Glomerular endothelial cell (primary cell): ENCODE data around the gene TIMM50. TPM values are rescaled to one million over a fixed set of nuclear protein-coding genes. Genes with fewer than 3 reads are reported as not detected.

ENCODE experiments used
- DNase-seq: peaks from one replicate; pipeline ENCODE4 v3.0.0-alpha.2; 2011; ENCODE audit warnings: low read depth, low spot score; ENCODE audit errors: extremely low read depth
- total RNA-seq: library from RNA; depleted of rRNA; stranded (reverse); fragments of >200 nt; gene quantifications from 2 replicates; pipeline ENCODE4 v1.2.3, GENCODE V29; 2015

TIMM50 gene
- total RNA-seq, 1 donor from 2014 or later: 64.0 TPM

DNA sequence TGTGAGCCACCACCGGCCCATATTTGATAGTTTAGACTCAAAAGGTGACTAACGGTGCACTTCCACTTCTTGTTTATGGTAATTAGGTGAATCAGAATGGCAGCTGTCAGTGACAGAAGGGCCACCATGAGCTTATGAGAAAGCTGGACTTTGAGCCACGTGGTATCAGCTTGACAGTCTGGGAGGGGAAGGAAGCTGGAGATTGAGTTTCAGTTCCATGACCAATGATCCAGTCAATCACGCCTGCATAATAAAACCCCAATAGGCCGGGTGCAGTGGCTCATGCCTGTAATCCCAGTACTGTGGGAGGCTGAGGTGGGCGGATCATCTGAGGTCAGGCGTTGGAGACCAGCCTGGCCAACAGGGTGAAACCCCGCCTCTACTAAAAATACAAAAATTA, 43.9 kb downstream of the TIMM50 start:
- DNase-seq: no peak

DNA sequence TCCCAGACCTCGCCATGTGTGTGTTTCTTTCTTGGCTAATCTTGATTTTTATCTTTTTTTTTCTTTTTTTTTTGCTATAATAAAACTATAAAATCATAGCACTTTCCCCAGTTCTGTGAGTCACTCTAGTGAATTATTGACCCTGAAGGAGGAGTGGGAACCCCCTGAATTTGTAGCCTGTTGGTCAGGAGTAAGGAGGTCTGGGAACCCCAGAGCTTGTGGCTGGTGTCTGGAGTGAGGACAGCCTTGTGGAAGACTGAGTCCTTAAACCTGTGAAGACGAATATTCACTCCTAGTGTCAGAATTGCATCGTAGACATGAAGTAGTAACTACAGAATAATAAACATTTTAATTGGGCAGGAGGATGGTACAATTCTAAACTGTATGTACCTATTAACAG, 44.6 kb downstream of the TIMM50 start:
- no peak for DNase-seq

DNA sequence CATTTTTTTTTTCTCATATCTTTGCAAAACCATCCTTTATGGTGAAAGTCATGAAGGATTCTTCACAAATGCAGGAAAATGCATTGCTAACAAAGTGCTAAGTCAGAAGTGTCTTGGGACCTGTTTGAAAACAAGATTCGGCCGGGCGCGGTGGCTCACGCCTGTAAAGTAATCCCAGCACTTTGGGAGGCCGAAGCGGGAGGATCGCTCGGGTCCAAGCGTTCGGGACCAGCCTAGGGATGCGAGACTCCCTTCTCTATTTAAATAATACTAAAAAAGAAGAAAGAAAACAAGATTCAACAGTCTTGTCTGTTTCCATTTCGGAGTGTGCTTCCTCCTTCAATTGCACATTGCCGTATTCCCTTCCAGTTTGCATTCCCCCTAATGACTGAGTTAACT, 51.2 kb downstream of the TIMM50 start:
- DNase-seq: no peak

DNA sequence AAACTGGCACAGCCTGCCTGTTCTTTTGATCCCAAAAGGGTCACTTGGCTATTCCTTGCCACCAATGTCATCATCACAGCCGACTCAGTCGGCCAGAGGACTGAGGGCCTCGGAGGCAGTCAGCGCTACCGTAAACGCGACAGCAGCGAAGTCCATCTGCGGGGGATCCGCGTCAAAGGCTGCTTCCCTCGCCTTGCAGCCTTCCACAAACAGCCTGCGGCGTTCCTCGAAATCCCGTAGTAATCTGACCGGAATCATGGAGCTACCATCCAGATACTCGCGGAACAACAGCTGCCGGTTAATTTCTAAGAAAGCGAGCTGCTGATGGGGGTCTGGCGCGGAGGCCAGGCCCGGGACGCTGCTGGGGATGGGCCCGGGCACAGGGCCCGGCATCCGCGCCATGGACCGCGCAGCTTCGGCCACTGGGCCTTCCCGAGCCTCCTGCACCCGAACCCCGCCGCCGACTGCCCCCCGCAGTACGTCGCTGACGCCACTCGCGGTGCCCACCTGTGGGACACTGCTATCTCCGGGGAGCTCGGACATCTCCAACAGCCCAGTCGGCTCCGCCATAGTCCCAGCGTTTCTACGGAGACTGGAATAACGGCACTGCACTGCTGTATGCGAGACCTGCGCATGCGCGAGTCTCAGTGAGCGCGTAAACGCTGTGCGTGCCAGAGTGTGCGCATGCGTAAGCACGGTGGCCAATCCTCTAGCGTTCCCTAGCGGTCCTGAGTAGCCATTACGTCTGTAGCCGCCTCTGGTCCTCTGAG, 51.8 kb downstream of the TIMM50 start, which contains the start of gene EID2B:
Gene EID2B (minus strand): TSS at position 620 of the 770 bp plus-strand sequence. CDS start 50 bp downstream, at position 570.
- DNase-seq: peak; percentile 81

DNA sequence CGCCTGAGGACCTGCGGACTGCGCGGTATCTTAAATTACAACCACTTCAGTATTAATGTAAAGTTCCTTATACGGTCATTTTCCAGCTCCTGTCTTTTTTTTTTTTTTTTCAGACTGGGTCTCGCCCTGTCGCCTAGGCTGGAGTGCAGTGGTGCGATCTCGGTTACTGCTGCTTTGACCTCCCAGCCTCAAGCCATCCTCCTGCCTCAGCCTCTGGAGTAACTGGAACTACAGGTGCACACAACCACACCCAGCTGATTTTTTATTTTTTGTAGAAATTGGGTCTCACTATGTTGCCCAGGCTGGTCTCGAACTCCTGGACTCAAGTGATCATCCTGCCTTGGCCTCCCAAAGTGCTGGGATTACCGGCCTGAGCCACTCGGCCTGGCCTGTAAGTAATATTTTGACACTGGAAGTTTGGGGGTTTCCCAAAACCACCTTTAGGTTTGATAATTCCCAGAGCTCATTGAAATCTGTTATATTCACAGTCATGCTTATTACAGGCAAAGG, 52.4 kb downstream of the TIMM50 start:
- no peak for DNase-seq

DNA sequence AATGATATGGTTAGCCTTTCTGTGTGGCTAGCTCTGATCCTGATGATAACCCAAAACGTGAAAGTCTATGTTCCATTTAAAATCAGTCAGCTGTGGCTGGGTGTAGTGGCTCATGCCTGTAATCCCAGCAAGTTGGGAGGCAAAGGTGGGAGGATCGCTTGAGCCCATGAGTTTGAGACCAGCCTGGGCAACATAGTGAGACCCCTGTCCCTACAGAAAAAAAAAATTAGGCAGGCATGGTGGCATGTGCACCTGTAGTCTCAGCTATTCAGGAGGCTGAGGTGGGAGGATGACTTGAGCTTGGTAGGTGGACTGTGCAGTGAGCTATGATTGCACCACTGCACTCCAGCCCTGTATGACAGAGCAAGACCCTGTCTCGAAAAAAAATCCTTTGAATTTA, 53.2 kb downstream of the TIMM50 start:
- no peak for DNase-seq

DNA sequence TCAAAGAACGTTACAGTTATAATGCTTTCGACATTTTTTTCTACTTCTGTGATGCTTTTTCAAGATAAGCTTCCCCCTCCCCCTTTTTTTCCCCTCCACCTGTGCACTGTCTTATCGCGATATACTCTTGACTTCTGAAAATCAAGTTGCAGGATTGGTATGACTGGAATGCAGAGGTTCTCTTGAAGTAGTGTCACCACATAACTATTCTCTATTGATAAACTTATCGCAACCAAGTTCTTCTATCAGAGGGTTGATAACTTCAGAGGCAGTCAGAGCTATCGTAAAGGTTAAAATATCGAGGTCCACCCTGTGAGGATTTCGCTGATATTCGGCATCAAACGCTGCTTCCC, 58.5 kb downstream of the TIMM50 start:
- DNase-seq: no peak

DNA sequence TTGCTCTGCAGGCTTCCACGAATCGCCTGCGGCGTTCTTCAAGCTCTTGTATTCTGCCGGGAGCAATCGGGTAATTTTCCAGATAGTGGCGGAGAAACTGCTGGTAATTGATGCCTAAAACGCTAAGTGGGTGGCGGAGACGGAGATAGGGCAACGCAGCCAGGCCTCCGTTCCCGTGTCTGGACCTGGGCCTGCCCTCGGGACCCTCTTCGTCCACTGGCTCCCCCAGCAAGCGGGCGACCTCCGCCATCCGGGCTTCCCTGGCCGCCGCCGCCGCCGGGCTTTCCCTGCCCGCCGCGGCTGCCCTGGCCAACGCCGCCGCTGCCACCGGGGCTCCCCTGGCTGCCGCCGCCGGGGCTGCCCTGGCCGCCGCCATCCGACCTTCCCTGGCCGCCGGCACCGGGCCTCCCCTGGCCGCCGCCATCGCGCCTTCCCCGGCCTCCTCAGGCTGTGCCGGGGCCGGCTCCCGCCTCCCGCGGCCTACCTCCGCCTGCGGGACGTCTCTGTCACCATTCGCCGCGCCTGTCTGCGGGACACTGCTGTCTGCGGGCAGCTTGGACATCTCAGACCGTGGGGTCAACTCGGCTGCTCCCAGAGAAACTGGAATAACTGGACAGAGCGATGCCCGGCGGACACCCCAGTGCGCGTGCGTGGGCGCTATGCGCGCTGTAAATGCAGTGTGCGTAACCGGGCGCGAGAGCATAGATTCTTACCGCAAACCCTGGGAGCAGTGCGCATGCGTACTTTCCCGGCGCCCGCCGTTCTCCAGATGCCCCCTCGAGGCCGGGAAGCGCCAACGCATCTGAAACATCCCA, 59.1 kb downstream of the TIMM50 start, which contains the start of gene EID2:
Gene EID2 (minus strand): TSS at position 644 of the 815 bp plus-strand sequence. CDS start 82 bp downstream, at position 562.
- DNase-seq: no peak

DNA sequence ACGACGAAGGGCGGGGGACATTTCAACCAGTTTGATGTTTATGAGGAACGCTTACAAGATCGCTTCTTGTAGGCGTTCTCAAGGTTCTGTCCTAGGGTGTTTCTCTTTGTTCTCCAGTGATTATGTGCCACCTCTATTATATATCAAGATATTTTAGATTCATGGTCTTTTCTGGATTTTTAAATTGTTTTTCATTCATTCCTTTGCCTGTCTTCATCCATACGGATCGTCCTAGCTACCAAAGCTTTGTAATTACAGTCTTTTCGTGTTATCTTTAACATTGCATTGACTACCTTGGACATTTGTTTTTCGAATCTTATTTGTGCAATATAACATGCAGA, 59.7 kb downstream of the TIMM50 start:
- no peak for DNase-seq

Other genes with a start within 250 kb of the TIMM50 start
- gene IFNL3, start 235.8 kb upstream of the TIMM50 start, total RNA-seq: not detected in 2 replicates
- gene IFNL4, start 232.0 kb upstream of the TIMM50 start, total RNA-seq: not detected in 2 replicates
- not detected in 2 replicates for gene IFNL2, start 212.4 kb upstream of the TIMM50 start, total RNA-seq
- gene IFNL1, start 184.4 kb upstream of the TIMM50 start, total RNA-seq: not detected in 2 replicates
- 0.34 and 1.2 TPM in 2 replicates for gene LRFN1, start 160.0 kb upstream of the TIMM50 start, total RNA-seq
- 92.9 and 104 TPM in 2 replicates for gene GMFG, start 144.8 kb upstream of the TIMM50 start, total RNA-seq
- 61.2 and 89.1 TPM in 2 replicates for gene SAMD4B, start 138.4 kb upstream of the TIMM50 start, total RNA-seq
- gene PAF1, start 89.7 kb upstream of the TIMM50 start, total RNA-seq: 27.4 and 32.1 TPM in 2 replicates
- gene MED29, start 89.5 kb upstream of the TIMM50 start, total RNA-seq: 25.1 and 29.5 TPM in 2 replicates
- gene ZFP36, start 74.0 kb upstream of the TIMM50 start, total RNA-seq: 6.5 and 21.6 TPM in 2 replicates
- 26.4 and 60.0 TPM in 2 replicates for gene PLEKHG2, start 68.2 kb upstream of the TIMM50 start, total RNA-seq
- 802 and 1,288 TPM in 2 replicates for gene RPS16, start 44.9 kb upstream of the TIMM50 start, total RNA-seq
- gene SUPT5H, start 35.3 kb upstream of the TIMM50 start, total RNA-seq: 100 and 104 TPM in 2 replicates
- gene DLL3, start 18.1 kb downstream of the TIMM50 start, total RNA-seq: 0.87 and 2.0 TPM in 2 replicates
- gene SELENOV, start 34.3 kb downstream of the TIMM50 start, total RNA-seq: not detected in 2 replicates
- gene EID2B, start 52.0 kb downstream of the TIMM50 start, total RNA-seq: 1.5 and 4.1 TPM in 2 replicates
- 11.4 and 19.0 TPM in 2 replicates for gene EID2, start 59.3 kb downstream of the TIMM50 start, total RNA-seq
- not detected in 2 replicates for gene LGALS13, start 121.7 kb downstream of the TIMM50 start, total RNA-seq
- not detected in 2 replicates for gene LGALS16, start 175.1 kb downstream of the TIMM50 start, total RNA-seq
- not detected in 2 replicates for gene LGALS14, start 223.6 kb downstream of the TIMM50 start, total RNA-seq